Fibroblast of lung (primary cell): ENCODE measurements around the gene ERAP2. TPM values are rescaled to one million over a fixed set of nuclear protein-coding genes. Genes with fewer than 3 reads are reported as not detected.

Source experiments
- DNase-seq, 2 donors: peaks; one replicate each; pipeline versions ENCODE4 v3.0.0 to v3.0.0-alpha.2; 2010; ENCODE audit warnings: low read depth in 2 of 2
- H2AFZ ChIP-seq: 2 replicates; pipeline ENCODE4 v1.5.1; 2012; ENCODE audit warnings: low read length, control low read depth, inconsistent platforms
- H3K27ac ChIP-seq: 2 replicates; pipeline ENCODE4 v1.5.1; 2011; ENCODE audit warnings: low read length, control low read depth; ENCODE audit not compliant: insufficient read depth
- H3K27me3 ChIP-seq: 2 replicates; pipeline ENCODE4 v1.5.1; 2011; ENCODE audit warnings: mild to moderate bottlenecking, low read length; ENCODE audit not compliant: control insufficient read depth, insufficient read depth
- H3K36me3 ChIP-seq: 2 replicates; pipeline ENCODE4 v1.5.1; 2011; ENCODE audit warnings: low read length; ENCODE audit not compliant: control insufficient read depth, insufficient read depth
- H3K4me1 ChIP-seq: 2 replicates; pipeline ENCODE4 v1.5.1; 2011; ENCODE audit warnings: low read length; ENCODE audit not compliant: control insufficient read depth, insufficient read depth; ENCODE audit errors: extremely low read depth
- H3K4me2 ChIP-seq: 2 replicates; pipeline ENCODE4 v1.5.1; 2011; ENCODE audit warnings: low read length, control low read depth; ENCODE audit not compliant: insufficient read depth; ENCODE audit errors: extremely low read depth
- H3K4me3 ChIP-seq, 4 experiments: fragments of 200-600 bp in 1 of 4; sonication (generic) in 1 of 4; replicated peaks in 1 of 4; 2 replicates each; pipeline ENCODE4 v1.5.1; 2011 to 2016; ENCODE audit warnings: low read length in 4 of 4, low read depth in 3 of 4, mild to moderate bottlenecking in 3 of 4, control low read depth in 2 of 4, inconsistent platforms in 1 of 4, mixed read lengths in 1 of 4; ENCODE audit not compliant: insufficient read depth in 1 of 4; ENCODE audit errors: control extremely low read depth in 1 of 4
- H3K79me2 ChIP-seq: 2 replicates; pipeline ENCODE4 v1.5.1; 2012; ENCODE audit warnings: mild to moderate bottlenecking, low read length, inconsistent platforms; ENCODE audit not compliant: control insufficient read depth, insufficient read depth
- H3K9ac ChIP-seq: 2 replicates; pipeline ENCODE4 v1.5.1; 2011; ENCODE audit warnings: mild to moderate bottlenecking, low read length, control low read depth; ENCODE audit not compliant: insufficient read depth
- H3K9me3 ChIP-seq: 2 replicates; pipeline ENCODE4 v1.5.1; 2012; ENCODE audit warnings: low read depth, low read length; ENCODE audit not compliant: control insufficient read depth, insufficient read depth
- H4K20me1 ChIP-seq: 2 replicates; pipeline ENCODE4 v1.5.1; 2011; ENCODE audit warnings: low read length; ENCODE audit not compliant: control insufficient read depth, insufficient read depth; ENCODE audit errors: extremely low read depth
- CTCF ChIP-seq, 2 donors: IDR thresholded peaks in 1 of 2; conservative IDR thresholded peaks in 1 of 2; 1 replicate in 1 of 2; 2 replicates in 1 of 2; pipeline ENCODE4 v1.5.1; 2011 to 2012; ENCODE audit warnings: low read length in 2 of 2, control low read depth in 1 of 2, inconsistent platforms in 1 of 2, low read depth in 1 of 2, mild to moderate bottlenecking in 1 of 2
- EZH2 ChIP-seq: IDR thresholded peaks from 2 replicates; pipeline ENCODE4 v1.5.1; 2012; ENCODE audit warnings: low read length, control low read depth, mild to moderate bottlenecking; ENCODE audit errors: missing control alignments
- polyA plus RNA-seq, 2 donors: library from polyadenylated mRNA; depleted of rRNA in 1 of 2; stranded (reverse) in 1 of 2; unstranded in 1 of 2; fragments of >200 nt; gene quantifications; 2 replicates each; pipeline ENCODE4 v1.2.1, GENCODE V29; 2011 to 2012; ENCODE audit warnings: missing spikeins in 1 of 2
- total RNA-seq: library from RNA; depleted of rRNA; stranded (reverse); fragments of >200 nt; gene quantifications from 2 replicates; pipeline ENCODE4 v1.2.1, GENCODE V29; 2014

The ERAP2 gene
- total and polyA plus RNA-seq, 2 donors (not counting 1 experiment from before 2014, with no cell fraction given), result 70.9 to 180 TPM

DNA sequence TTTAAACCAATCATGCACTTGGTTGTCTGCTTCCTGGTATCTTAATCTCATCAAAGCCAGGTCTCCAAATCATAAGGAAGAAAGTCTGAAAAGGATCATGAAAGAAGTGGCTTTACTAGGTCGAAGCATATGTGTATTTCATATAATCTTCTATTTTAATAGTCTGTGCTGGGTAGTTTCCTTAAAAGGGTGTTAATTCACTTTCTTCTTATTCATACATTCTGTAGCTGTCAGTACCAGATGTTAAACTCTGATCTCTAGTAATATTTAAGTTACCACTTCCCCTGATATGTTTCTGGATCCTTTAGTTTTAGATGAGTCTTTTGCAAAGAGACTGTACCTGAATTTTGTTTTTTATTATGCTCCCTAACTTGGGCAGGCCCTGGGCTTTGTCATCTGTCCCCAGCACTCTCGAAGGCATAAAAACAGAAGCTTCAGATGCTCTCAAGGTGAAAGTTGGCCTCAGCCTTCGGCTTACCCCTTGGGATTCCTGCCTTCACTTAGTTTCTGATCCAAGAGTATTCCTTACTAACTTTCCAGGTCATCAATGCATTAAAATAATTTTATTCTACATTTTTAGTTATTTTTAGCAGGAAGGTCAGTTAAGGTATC lies 44.5 kb downstream of the ERAP2 start:
- Histone ChIP-seq H3K4me2 (no peak overlapping the region), H3K27me3 (no peaks in the 10 kb centered on the region), H3K9me3 (no peaks in the 10 kb centered on the region), H3K4me1 (no peaks in the 10 kb centered on the region), H2AFZ (no peak overlapping the region), H4K20me1 (no peaks in the 10 kb centered on the region), H3K4me3 (no peak overlapping the region), H3K9ac (no peak overlapping the region), H3K79me2 (no peaks in the 10 kb centered on the region), H3K27ac (no peak overlapping the region), H3K36me3 (no peaks in the 10 kb centered on the region)
- TF ChIP-seq CTCF (conservative IDR thresholded peaks at IDR 0.05 in 1 of 2, IDR thresholded peaks at IDR 0.05 in 1 of 2; ENCODE audit: low read depth in 1 of 2, low read length in 2 of 2), result no peak
- no peak for TF ChIP-seq EZH2
- DNase-seq, result no peak

DNA sequence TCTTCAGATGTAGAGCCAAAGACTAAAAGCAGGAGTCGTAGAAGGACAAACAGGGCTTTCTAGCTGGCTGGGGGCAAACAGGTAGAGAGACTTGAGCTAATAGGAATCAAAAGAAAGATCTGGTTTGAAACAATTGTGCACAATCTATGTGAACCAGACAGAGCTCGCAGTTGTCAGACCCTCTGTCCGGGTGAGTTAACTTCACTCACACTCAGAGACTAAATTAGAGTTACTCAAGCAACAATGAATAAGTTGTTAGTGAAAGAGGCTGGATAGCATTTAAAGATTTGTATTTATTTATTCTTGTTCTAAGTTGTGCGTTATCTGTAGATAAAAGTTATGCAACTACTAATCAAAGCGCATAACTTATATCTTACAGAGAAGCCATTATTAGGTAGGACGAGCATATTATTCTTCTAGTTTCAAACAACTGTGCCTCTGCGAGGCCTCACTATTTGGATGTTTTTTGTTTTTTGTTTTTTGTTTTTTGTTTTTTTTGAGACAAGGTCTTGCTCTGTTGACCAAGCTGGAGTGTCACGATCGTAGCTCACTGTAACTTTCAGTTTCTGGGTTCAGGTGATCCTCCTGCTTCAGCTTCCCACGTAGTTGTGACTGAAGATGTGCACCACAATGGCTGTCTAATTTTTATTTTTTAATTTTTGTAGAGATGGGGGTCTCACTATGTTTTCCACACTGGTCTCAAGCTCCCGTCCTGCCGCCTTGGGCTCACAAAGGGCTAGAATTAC lies 46.4 kb downstream of the ERAP2 start:
- DNase-seq, result no peak
- Histone ChIP-seq H3K4me1 (no peaks in the 10 kb centered on the region), H3K27me3 (no peaks in the 10 kb centered on the region), H2AFZ (no peak overlapping the region), H3K9me3 (no peaks in the 10 kb centered on the region), H3K9ac (no peak overlapping the region), H3K4me2 (no peak overlapping the region), H3K27ac (no peak overlapping the region), H3K4me3 (no peak overlapping the region), H3K79me2 (no peaks in the 10 kb centered on the region), H3K36me3 (no peaks in the 10 kb centered on the region), H4K20me1 (no peaks in the 10 kb centered on the region)
- TF ChIP-seq CTCF (conservative IDR thresholded peaks at IDR 0.05 in 1 of 2, IDR thresholded peaks at IDR 0.05 in 1 of 2; ENCODE audit: low read depth in 1 of 2, low read length in 2 of 2) (no peak), EZH2 (no peak)

DNA sequence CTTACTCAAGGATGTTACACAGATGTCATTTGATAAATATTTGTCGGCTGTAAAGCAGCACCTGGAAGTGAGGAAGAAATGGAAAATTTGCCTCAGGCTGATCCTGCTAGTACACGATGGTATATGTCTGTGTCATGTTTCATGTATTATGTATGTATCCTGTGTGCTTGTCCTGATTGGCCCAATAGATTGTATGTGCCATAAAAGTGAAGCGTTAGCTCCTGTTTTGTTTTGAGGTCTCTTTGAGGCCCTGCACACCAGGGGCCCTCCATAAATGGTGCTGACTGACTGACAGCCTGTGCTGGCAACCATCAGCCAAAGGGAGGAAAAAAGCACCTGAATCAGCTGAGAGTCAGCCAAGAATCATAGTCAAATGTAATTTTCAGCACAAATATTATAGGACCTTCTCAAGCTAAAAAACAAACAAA lies 47.7 kb downstream of the ERAP2 start:
- TF ChIP-seq CTCF (conservative IDR thresholded peaks at IDR 0.05 in 1 of 2, IDR thresholded peaks at IDR 0.05 in 1 of 2; ENCODE audit: low read depth in 1 of 2, low read length in 2 of 2) (no peak), EZH2 (no peak)
- no peak overlapping the region for H2AFZ ChIP-seq
- DNase-seq, result no peak
- H3K27ac ChIP-seq, result no peak overlapping the region
- H3K4me1 ChIP-seq, result no peaks in the 10 kb centered on the region
- no peak overlapping the region for H3K4me2 ChIP-seq
- H3K9ac ChIP-seq, result no peak overlapping the region
- H3K36me3 ChIP-seq, result no peaks in the 10 kb centered on the region
- no peak overlapping the region for H3K4me3 ChIP-seq
- H3K27me3 ChIP-seq, result no peaks in the 10 kb centered on the region
- no peaks in the 10 kb centered on the region for H4K20me1 ChIP-seq
- H3K9me3 ChIP-seq, result no peaks in the 10 kb centered on the region
- H3K79me2 ChIP-seq, result no peaks in the 10 kb centered on the region
